ENCODE results near the gene TRMT2A.

GRCh38 chr22:20116376-20116950 lies 563 bp downstream of the TRMT2A start:
- no peak for TF ChIP-seq POLR2A (IDR thresholded peaks at IDR 0.05; ENCODE audit: low read depth, low read length)
- no peak for TF ChIP-seq POLR2AphosphoS5 (IDR thresholded peaks at IDR 0.05; ENCODE audit: low read depth, low read length)
- no peak for TF ChIP-seq TAF1 (IDR thresholded peaks at IDR 0.05; ENCODE audit: borderline replicate concordance, low read depth, low read length)

Data from GM12892 (cell line).